AG04450 (cell line): ENCODE data around the gene TAS1R2. TPM values are rescaled to one million over a fixed set of nuclear protein-coding genes. Genes with fewer than 3 reads are reported as not detected.

Experiments
- CTCF ChIA-PET: fragments of 300-600, 350-600 bp; formaldehyde crosslinking; extraction: SDS; loops from one replicate; lab custom pipeline; 2022; ENCODE audit warnings: antibody characterized with exemption, inconsistent platforms; lab: Charles Lee
- POLR2A ChIA-PET: fragments of 350-600 bp; formaldehyde crosslinking; extraction: SDS; loops from one replicate; lab custom pipeline; 2021; ENCODE audit warnings: antibody characterized with exemption, inconsistent platforms; lab: Yijun Ruan, JAX
- DNase-seq: peaks from one replicate; pipeline ENCODE4 v3.0.0-alpha.2; 2011; ENCODE audit warnings: low read depth, low spot score
- H3K27ac ChIP-seq: one replicate; pipeline ENCODE4 v1.5.1; 2012; ENCODE audit warnings: low read depth, low read length, control low read depth
- H3K27me3 ChIP-seq: one replicate; pipeline ENCODE4 v1.6.0; 2012; ENCODE audit warnings: low read length; ENCODE audit not compliant: control insufficient read depth, insufficient read depth
- H3K4me3 ChIP-seq: 2 replicates; pipeline ENCODE4 v1.5.1; 2011; ENCODE audit warnings: mild to moderate bottlenecking, low read depth, low read length, control low read depth
- H3K9me3 ChIP-seq: 2 replicates; pipeline ENCODE4 v1.5.1; 2012; ENCODE audit warnings: low read length; ENCODE audit not compliant: control insufficient read depth, insufficient read depth
- polyA plus RNA-seq: library from polyadenylated mRNA; depleted of rRNA; stranded (reverse); fragments of >200 nt; gene quantifications from 2 replicates; pipeline ENCODE4 v1.2.3, GENCODE V29; 2011
- TF ChIP-seq, protein P1 (sequence below): IDR thresholded peaks from 2 replicates; pipeline ENCODE4 v1.5.1; 2011; ENCODE audit warnings: low read depth, low read length, control low read depth, inconsistent platforms

Gene TAS1R2
- polyA plus RNA-seq, 1 experiment, result not detected

- Histone ChIP-seq H3K27me3 (peaks cover 23% of the 10 kb centered on the region), H3K27ac (no peak overlapping the region), H3K4me3 (no peak overlapping the region), H3K9me3 (no peaks in the 10 kb centered on the region)
- ChIA-PET CTCF (no interaction called here), POLR2A (no interaction called here)
- TF ChIP-seq, protein P1, sequence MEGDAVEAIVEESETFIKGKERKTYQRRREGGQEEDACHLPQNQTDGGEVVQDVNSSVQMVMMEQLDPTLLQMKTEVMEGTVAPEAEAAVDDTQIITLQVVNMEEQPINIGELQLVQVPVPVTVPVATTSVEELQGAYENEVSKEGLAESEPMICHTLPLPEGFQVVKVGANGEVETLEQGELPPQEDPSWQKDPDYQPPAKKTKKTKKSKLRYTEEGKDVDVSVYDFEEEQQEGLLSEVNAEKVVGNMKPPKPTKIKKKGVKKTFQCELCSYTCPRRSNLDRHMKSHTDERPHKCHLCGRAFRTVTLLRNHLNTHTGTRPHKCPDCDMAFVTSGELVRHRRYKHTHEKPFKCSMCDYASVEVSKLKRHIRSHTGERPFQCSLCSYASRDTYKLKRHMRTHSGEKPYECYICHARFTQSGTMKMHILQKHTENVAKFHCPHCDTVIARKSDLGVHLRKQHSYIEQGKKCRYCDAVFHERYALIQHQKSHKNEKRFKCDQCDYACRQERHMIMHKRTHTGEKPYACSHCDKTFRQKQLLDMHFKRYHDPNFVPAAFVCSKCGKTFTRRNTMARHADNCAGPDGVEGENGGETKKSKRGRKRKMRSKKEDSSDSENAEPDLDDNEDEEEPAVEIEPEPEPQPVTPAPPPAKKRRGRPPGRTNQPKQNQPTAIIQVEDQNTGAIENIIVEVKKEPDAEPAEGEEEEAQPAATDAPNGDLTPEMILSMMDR, result no peak
- no peak for DNase-seq
Measured at GRCh38 chr1:18865176-18865575, 5.7 kb upstream of the TAS1R2 start.

DNA sequence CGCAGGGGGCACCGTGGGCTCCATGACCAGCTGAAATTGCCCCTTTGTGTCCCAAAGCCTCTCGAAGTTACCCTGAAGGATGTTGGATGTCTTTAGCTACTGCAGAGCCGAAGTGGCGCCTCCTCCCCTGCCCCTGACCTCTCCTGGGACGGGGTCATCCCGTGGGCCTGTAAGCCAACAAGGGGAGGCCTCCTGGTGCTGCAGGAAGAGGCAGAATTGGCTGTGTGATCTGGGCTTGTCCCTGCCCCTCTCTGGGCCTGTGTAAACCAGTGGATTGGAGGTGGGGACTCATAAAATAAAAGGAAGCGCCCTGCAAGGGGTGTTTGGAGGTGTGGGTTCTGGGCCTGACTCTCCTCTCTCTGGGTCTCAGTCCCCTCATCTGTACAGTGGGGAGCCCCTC is 2.1 kb upstream of the TAS1R2 start:
- CTCF ChIA-PET, result no interaction called here
- no peaks in the 10 kb centered on the region for H3K9me3 ChIP-seq
- TF ChIP-seq, protein P1, result no peak
- DNase-seq, result no peak
- H3K27ac ChIP-seq, result no peak overlapping the region
- no peak overlapping the region for H3K4me3 ChIP-seq
- POLR2A ChIA-PET, result no interaction called here
- peaks cover 11% of the 10 kb centered on the region for H3K27me3 ChIP-seq

- TF ChIP-seq, protein P1, result no peak
- POLR2A ChIA-PET, result no interaction called here
- DNase-seq, result no peak
- H3K9me3 ChIP-seq, result no peaks in the 10 kb centered on the region
- CTCF ChIA-PET, result interaction anchor here (1.0 kb wide), 1 partner anchor 14 kb away, joined by 5 read pairs; no protein-coding TSS in a partner anchor
- no peak overlapping the region for H3K27ac ChIP-seq
- H3K4me3 ChIP-seq, result no peak overlapping the region
- H3K27me3 ChIP-seq, result peaks cover 10% of the 10 kb centered on the region
Measured at GRCh38 chr1:18861082-18861481, 1.6 kb upstream of the TAS1R2 start.

DNA sequence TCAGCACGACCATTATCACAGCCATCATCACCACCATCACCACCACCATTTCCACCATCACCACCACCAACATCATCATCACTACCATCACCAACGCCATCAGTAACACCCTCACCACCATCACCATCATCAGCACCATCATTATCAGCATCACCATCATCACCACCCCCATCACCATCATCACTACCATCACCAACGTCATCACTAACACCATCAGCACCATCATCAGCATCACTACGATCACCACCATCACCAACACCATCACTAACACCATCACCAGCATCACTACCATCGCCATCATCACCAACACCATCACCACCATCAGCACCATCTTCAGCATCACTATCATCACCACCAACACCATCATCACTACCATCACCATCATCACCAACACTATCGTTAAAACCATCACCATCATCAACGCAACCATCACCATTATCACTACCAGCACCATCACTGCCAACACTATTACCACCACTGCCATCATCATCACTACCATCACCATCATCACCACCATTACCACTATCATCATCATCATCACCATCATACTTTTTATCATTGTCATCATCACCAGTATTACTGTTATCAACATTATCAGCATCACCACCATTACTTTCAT is 1.3 kb downstream of the TAS1R2 start:
- no peak overlapping the region for H3K4me3 ChIP-seq
- H3K27ac ChIP-seq, result no peak overlapping the region
- TF ChIP-seq, protein P1, result no peak
- ChIA-PET CTCF (no interaction called here), POLR2A (no interaction called here)
- DNase-seq, result no peak
- no peaks in the 10 kb centered on the region for H3K9me3 ChIP-seq
- H3K27me3 ChIP-seq, result peaks cover 8% of the 10 kb centered on the region

DNA sequence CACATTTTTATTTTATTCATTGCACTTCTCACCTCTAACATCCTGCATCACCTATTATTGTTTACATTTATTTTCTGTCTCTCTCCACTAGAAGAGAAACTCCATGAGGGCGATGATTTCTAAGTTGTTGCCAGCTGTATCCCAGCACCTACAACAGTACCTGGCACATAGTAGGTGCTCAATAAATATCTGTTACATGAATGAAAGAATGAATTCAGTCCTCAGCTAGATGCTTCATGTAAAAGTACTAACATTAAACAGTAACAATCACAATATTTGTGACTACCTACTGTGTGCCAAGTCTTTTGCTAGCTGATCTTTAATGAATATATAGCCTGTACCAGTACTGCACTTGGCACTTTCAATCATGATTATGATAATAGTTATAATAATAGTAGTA is 3.0 kb downstream of the TAS1R2 start:
- ChIA-PET CTCF (no interaction called here), POLR2A (no interaction called here)
- H3K4me3 ChIP-seq, result no peak overlapping the region
- no peak overlapping the region for H3K27ac ChIP-seq
- peaks cover 3% of the 10 kb centered on the region for H3K27me3 ChIP-seq
- H3K9me3 ChIP-seq, result no peaks in the 10 kb centered on the region
- DNase-seq, result no peak
- TF ChIP-seq, protein P1, result no peak
